Measurements from ENCODE around the gene BTF3L4. TPM values are rescaled to one million over a fixed set of nuclear protein-coding genes. Genes with fewer than 3 reads are reported as not detected.

The BTF3L4 gene
- total and polyA plus RNA-seq, 2 donors (not counting 1 experiment from before 2014, with no cell fraction given) = 55.5 to 73.3 TPM

GRCh38 chr1:52123622-52124021, 67.5 kb downstream of the BTF3L4 start:
- Histone ChIP-seq H3K9ac (ENCODE audit: insufficient read depth, low read length) (no peak overlapping the region), H3K27ac (ENCODE audit: insufficient read depth, low read length) (no peak overlapping the region), H3K4me3 (replicated peaks in 1 of 4; ENCODE audit: control extremely low read depth in 1 of 4, insufficient read depth in 1 of 4, low read depth in 3 of 4, low read length in 4 of 4) (no peak overlapping the region), H4K20me1 (ENCODE audit: control insufficient read depth, extremely low read depth, insufficient read depth, low read length) (no peaks in the 10 kb centered on the region), H2AFZ (ENCODE audit: low read length) (no peak overlapping the region), H3K4me2 (ENCODE audit: extremely low read depth, insufficient read depth, low read length) (no peak overlapping the region), H3K4me1 (ENCODE audit: control insufficient read depth, extremely low read depth, insufficient read depth, low read length) (no peaks in the 10 kb centered on the region), H3K9me3 (ENCODE audit: control insufficient read depth, insufficient read depth, low read depth, low read length) (no peaks in the 10 kb centered on the region), H3K27me3 (ENCODE audit: control insufficient read depth, insufficient read depth, low read length) (no peaks in the 10 kb centered on the region), H3K79me2 (ENCODE audit: control insufficient read depth, insufficient read depth, low read length) (no peaks in the 10 kb centered on the region), H3K36me3 (ENCODE audit: control insufficient read depth, insufficient read depth, low read length) (no peaks in the 10 kb centered on the region)
- TF ChIP-seq, protein P1, sequence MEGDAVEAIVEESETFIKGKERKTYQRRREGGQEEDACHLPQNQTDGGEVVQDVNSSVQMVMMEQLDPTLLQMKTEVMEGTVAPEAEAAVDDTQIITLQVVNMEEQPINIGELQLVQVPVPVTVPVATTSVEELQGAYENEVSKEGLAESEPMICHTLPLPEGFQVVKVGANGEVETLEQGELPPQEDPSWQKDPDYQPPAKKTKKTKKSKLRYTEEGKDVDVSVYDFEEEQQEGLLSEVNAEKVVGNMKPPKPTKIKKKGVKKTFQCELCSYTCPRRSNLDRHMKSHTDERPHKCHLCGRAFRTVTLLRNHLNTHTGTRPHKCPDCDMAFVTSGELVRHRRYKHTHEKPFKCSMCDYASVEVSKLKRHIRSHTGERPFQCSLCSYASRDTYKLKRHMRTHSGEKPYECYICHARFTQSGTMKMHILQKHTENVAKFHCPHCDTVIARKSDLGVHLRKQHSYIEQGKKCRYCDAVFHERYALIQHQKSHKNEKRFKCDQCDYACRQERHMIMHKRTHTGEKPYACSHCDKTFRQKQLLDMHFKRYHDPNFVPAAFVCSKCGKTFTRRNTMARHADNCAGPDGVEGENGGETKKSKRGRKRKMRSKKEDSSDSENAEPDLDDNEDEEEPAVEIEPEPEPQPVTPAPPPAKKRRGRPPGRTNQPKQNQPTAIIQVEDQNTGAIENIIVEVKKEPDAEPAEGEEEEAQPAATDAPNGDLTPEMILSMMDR (conservative IDR thresholded peaks at IDR 0.05 in 1 of 2, IDR thresholded peaks at IDR 0.05 in 1 of 2; ENCODE audit: low read depth in 1 of 2, low read length in 2 of 2) = no peak
- TF ChIP-seq EZH2 (IDR thresholded peaks at IDR 0.05; ENCODE audit: low read length, missing control alignments) = no peak
- no peak for DNase-seq (ENCODE audit: low read depth in 2 of 2)

DNA sequence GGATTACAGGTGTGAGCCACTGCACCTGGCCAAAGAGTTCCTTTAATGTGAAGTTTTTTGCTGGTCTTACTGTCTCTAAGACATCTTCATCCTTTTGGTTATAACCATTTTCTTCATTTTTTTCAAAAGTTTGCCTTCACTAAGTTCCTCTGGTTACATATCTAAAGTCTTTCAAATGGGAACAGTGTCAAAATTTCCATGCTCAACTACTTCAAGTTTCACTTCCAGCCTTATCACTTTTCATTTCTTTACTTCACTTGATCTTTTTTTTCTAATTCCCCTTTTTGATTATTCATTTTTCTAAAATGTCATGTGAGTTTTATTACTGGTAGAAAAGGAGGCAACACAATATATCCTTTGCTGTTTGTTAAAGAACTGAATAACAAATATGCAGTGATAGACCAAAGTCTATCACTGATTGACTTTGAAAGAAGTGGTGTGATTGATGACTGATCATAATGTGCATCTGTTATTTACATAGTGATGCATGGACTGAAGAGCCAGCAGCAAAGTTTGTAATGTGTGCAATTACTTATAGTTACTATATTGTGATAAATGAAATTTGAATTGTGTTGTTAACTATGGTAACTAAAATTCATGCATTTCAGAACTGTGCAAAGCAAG, 69.8 kb downstream of the BTF3L4 start:
- Histone ChIP-seq H3K27me3 (ENCODE audit: control insufficient read depth, insufficient read depth, low read length) (no peaks in the 10 kb centered on the region), H3K36me3 (ENCODE audit: control insufficient read depth, insufficient read depth, low read length) (no peaks in the 10 kb centered on the region), H3K4me1 (ENCODE audit: control insufficient read depth, extremely low read depth, insufficient read depth, low read length) (no peaks in the 10 kb centered on the region), H3K9ac (ENCODE audit: insufficient read depth, low read length) (no peak overlapping the region), H4K20me1 (ENCODE audit: control insufficient read depth, extremely low read depth, insufficient read depth, low read length) (no peaks in the 10 kb centered on the region), H3K4me3 (replicated peaks in 1 of 4; ENCODE audit: control extremely low read depth in 1 of 4, insufficient read depth in 1 of 4, low read depth in 3 of 4, low read length in 4 of 4) (no peak overlapping the region), H3K27ac (ENCODE audit: insufficient read depth, low read length) (no peak overlapping the region), H2AFZ (ENCODE audit: low read length) (no peak overlapping the region), H3K4me2 (ENCODE audit: extremely low read depth, insufficient read depth, low read length) (no peak overlapping the region), H3K79me2 (ENCODE audit: control insufficient read depth, insufficient read depth, low read length) (no peaks in the 10 kb centered on the region), H3K9me3 (ENCODE audit: control insufficient read depth, insufficient read depth, low read depth, low read length) (no peaks in the 10 kb centered on the region)
- TF ChIP-seq EZH2 (IDR thresholded peaks at IDR 0.05; ENCODE audit: low read length, missing control alignments) = no peak
- DNase-seq (ENCODE audit: low read depth in 2 of 2) = no peak

DNA sequence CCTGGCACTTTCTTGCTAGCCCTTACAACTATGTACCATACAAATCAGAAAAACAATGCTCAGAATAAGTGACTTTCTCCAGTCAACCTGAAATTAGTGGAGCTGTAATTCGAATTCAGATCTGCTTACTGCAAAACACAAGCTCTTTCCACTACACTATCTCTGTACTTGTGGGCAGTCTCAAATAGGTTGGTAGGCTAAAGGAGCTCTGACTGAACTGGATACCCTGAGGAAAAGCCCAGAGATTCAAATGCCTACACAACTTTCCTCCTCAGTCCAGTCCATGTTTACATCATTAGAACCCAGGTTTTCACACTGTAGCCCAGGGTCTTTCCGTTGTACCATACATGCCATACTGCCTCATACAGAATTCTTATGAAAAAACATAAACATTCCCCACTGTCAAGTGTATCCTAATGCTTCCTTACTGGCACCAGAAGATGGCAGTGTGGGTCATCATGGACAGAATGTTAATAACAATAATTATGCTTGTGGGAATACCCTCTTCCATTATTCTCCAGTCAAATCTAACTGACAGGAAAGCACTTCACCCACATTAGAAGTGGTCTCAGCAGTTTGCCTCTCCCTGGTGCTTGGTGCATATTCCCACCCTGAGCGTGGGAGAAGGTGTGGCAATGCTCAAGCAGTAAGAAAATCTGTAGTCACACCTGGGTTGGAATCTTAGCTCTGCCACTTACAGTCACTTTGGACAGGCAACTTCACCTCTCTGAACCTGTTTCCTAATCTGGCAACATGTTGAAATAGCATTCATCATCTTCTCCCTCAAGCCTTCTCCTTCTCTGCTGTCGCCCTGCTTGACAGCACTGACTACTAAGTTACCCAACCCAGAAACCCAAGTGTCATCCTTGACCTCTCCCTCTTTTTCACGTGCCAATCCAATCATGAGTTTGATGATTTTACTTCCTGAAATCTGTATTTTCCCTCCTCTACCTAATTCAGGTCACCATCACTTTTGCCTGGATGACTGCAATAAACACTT, 71.4 kb downstream of the BTF3L4 start:
- peak; percentile 55 to 83 for DNase-seq (ENCODE audit: low read depth in 2 of 2)
- no peak overlapping the region for H3K4me2 ChIP-seq (ENCODE audit: extremely low read depth, insufficient read depth, low read length)
- no peak overlapping the region for H2AFZ ChIP-seq (ENCODE audit: low read length)
- no peaks in the 10 kb centered on the region for H4K20me1 ChIP-seq (ENCODE audit: control insufficient read depth, extremely low read depth, insufficient read depth, low read length)
- no peaks in the 10 kb centered on the region for H3K36me3 ChIP-seq (ENCODE audit: control insufficient read depth, insufficient read depth, low read length)
- TF ChIP-seq, protein P1 (conservative IDR thresholded peaks at IDR 0.05 in 1 of 2, IDR thresholded peaks at IDR 0.05 in 1 of 2; ENCODE audit: low read depth in 1 of 2, low read length in 2 of 2) = peak; percentile 64 to 87
- no peak for TF ChIP-seq EZH2 (IDR thresholded peaks at IDR 0.05; ENCODE audit: low read length, missing control alignments)
- H3K4me3 ChIP-seq (replicated peaks in 1 of 4; ENCODE audit: control extremely low read depth in 1 of 4, insufficient read depth in 1 of 4, low read depth in 3 of 4, low read length in 4 of 4) = no peak overlapping the region
- no peaks in the 10 kb centered on the region for H3K27me3 ChIP-seq (ENCODE audit: control insufficient read depth, insufficient read depth, low read length)
- H3K9me3 ChIP-seq (ENCODE audit: control insufficient read depth, insufficient read depth, low read depth, low read length) = no peaks in the 10 kb centered on the region
- H3K79me2 ChIP-seq (ENCODE audit: control insufficient read depth, insufficient read depth, low read length) = no peaks in the 10 kb centered on the region
- no peak overlapping the region for H3K27ac ChIP-seq (ENCODE audit: insufficient read depth, low read length)
- H3K9ac ChIP-seq (ENCODE audit: insufficient read depth, low read length) = no peak overlapping the region
- no peaks in the 10 kb centered on the region for H3K4me1 ChIP-seq (ENCODE audit: control insufficient read depth, extremely low read depth, insufficient read depth, low read length)
